GM21381 (cell line): Measurements from ENCODE around the gene ZNF132.
A peak's percentile ranks its signal among the peaks of the same experiment; 100 is the strongest.
"Not testable (repeated sequence)": the region's sequence is repeated elsewhere in the genome, so short reads cannot be mapped to it uniquely, and the experiment has no call there.

Source experiments
- ATAC-seq: cut with Tn5 transposase; IDR thresholded peaks from one replicate; pipeline ENCODE4 v1.9.1; 2021; ENCODE audit warnings: mild to moderate bottlenecking, moderate library complexity; ENCODE audit not compliant: unreplicated experiment

ZNF132 gene

DNA sequence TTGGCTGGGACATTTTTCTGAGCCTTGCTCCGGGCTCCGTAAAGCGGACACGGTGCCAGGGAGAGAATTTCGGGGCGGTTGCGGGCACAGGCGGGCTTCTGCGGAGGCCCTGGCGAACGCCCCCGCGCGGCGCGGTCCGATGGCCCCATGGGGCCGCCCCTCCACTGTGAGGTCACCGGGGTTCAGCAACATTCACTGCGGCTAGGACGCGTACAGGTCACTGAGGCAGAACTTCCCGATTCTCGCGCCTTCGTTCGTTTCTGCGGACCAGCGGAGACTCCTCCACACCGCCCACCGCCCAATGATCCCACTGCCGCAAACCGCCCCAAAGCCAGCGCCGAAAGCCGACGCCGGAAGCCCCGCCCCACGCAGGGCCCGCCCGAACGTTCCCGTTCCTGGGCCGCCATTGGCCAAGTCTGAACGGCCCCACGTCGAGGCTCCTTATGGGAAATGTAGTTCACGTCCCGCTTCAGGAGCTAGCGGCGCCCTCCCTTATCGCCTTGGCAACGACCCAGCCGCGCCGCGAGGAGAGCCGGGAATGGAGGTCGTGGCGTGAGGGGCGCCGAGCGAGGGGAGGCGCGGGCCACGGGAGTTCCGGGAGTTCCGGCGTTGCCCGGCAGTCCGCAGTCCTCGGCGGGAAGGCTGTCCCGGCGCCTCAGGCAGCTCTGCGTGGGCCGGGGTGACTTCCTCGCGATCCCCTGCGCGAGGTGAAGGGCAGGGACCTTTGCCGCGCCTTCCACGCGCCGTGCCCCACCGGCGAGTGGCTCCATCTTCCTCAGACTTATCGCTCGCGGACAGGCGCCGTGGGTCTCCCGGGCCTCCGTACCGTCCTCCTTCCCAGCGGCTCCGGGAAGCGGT lies 31.6 kb downstream of the ZNF132 start, which contains the start of gene ZNF584:
TSS of gene ZNF584 (plus strand) at position 498 of the 858 bp plus-strand sequence. CDS start 499 bp downstream, outside the sequence.
- peak; percentile 80 for ATAC-seq

DNA sequence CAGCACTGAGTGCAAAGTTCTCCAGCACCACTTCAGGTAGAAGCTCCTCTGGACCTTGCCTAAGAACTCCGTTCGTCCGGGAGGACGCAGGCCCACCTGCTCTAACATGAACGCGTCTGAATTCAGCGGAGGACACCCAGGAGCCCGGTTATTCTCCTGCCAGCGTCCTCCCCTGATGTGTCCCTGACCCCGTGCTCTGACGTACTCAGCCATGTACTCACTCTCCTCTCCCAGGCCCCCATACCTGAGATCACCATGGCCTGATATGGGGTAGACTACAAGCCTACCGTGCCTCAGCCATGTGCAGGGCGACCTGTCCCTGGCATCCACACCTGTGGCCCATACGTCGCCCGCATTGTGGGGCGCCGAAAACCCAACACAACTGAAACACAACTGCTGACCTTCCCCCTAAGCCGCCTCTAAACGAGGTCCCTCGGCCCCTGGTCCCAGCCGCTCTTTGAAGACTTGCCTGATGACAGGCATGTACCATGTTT lies 32.2 kb downstream of the ZNF132 start:
- ATAC-seq, result no peak

DNA sequence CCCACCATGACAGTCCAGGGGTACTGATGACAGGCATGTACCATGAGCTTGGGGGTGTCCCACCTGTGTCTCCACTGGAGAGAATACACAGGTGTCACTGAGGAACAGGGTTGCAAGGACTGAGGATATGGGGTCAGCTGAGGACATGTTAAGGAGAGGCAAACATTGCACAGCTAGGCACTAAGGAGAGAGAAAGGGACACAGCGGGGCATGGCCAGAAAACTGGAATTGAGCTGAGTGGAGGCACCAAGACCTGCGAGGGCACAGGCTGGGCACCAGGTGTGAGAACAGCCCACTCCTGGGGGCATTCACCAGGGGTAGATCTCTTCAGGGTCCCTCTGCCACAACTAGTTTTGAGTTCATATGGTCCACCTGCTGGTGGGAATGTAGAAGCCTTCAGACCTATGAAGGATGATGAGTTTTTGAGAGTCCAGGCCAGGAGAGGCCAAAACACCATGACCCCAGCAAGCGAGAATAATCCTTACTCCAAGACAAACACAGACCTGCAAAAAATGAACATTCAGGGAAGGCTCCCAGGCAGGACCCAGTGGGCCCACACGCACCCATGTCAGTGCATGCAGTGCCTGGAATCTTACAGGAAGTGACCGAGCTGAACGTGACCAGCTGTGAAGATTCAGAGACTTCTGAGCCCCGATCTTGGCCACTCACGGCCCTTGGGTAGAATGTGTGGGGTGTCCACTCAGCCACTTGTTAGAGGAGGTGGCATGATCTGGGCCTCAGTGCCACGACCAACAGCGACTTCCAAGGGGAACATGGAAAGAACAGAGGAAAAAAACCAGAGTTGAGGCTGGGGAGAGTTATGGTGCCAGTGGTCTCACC lies 32.9 kb downstream of the ZNF132 start:
- no peak for ATAC-seq

DNA sequence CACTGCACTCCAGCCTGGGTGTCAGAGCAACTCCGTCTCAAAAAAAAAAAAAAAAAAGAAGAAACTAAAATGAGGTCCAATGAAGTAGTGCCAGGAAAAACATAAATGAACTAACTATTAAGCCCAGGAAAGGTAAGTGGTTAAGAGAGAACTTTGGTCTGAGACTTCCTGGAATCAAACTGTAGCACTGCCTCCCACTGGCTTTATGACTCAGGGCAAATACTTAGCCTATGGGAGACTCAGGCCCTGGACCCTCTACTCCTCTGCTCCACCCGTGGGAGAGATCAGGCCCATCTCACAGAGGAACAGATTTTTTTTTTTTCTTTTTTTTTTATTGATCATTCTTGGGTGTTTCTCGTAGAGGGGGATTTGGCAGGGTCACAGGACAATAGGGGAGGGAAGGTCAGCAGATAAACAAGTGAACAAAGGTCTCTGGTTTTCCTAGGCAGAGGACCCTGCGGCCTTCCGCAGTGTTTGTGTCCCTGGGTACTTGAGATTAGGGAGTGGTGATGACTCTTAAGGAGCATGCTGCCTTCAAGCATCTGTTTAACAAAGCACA lies 36.0 kb downstream of the ZNF132 start:
- ATAC-seq, result not testable (repeated sequence)

DNA sequence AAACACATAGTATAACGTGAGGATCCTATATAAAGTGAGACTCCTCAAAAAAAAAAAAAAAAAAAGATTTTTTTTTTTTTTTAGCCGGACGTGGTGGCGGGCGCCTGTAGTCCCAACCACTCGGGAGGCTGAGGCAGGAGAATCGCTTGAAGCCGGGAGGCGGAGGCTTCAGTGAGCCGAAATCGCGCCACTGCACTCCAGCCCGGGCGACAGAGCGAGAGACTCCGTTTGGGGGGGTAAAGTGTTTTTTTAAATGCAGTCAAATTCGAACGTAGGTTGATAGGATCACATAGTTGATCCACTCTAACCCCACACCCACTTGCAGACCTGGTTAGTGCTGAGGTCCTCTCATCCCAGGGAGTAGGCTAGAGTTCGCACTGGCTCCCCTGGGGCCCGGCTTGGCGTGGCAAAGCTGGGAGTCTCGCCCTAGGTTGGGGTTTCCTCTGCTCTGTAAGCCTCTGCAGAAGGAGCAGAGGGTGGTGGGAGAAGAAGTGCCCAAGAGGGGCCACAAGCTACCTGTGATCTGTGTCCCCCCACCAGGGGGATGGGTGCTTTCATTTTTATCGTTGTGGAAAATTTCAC lies 38.0 kb downstream of the ZNF132 start:
- ATAC-seq, result no peak

DNA sequence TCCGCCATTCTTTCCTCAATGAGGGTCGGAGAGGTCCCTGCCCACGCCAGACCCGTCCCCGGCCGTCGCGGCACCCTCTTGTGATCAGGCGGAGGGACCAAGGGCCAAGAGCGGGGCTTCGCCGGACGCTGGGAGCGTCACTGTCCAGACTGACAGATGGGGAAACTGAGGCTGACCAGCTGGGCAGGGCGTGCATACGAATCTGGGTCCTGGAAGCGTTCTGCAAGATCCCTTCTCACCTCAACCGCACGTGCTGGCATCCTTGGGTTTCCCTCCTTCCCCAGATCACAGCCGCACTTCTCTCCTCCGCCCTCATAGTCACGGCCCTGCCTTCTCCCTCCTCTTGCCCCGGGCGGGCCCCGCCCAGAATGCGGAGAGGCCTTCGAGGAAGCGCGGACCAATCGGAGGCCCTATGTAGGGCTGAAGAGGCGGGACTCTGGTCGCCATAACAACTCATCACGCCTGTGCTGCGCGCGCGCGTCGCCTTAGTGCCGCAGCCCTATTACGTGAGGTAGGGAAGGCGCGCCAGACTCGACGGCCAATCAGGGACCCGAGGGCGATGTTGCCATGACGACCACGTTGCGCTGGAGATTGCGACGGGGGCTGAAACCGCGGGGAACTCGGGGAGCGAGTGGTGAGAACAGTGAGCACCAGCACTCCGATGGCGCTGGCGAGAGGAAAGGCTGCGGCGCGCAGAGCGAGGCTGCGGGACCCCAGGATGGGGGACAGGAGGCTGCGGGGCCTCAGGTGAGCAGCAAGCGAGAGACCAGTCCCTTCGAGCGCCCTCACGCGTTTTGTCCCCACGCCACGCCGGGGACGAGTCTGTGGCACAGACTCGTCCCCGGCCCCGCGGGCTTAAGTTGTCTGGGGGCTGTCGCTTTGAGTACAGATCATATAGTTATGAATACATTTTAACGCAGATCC lies 38.8 kb downstream of the ZNF132 start:
- peak; percentile 95 for ATAC-seq

DNA sequence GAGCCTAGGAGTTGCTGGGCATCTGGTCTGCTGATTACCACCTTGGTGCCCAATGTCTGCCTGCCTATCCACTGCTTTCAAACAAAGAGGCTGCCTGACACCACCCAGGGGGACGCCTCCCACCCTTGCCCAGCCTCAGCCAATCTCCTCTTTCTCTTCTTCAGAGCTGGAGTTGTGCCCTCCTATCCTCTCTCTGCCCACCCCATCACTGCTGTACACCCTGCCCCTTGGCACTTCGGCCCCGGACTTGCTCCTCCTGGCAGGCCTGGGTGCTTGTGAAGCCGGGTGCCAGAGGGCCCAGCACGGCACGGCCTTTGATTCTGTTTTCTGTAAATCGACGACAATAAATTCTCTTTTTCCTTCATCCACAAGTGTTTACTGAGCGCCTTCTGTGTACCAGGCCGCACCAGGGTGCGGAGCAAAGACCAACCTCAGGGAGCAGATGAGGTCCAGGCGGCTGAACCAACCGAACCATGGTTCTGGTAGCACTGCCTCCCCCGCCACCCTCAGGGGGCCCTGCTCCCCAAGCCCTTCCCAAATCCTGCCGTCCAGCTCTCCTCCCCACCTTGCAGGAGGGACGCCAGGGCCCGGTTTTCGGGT lies 39.5 kb downstream of the ZNF132 start:
- no peak for ATAC-seq

DNA sequence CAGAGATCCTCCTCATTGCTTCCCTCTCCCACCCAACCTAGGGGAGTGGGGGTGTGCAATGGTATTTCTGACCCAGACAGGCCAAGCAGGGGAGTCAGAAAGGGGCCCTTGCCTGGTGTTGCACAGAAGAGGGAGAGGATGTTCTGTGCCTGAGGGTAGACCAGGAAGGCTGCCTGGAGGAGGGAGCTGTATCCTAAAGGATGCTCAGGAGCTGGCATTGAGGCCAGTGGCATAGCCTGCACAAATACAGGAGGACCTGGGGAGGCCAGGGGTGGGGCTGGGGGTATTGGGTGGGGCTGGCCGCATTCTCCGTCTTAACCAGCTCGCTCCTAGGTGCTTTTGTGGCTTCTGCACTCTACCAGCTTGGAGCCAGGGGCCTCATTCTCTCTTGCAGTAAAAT lies 40.0 kb downstream of the ZNF132 start:
- no peak for ATAC-seq

DNA sequence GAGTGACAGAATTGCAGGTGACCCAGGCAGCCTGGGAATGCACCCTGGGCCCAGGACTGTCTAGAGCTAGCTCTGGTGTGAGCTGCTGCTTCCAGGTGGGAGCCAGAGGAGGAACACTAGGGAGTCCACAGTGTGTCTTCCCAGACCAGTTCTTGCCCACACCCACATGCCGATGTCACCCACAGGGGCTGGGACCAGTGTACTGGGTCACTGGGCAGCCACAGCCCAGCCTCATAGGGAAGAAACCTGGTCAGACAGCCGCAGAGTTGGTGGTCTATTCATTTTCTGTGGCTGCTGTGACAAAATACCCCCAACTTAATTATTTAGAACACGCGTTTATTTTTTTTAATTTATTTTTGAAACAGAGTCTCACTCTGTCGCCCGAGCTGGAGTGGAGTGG lies 41.4 kb downstream of the ZNF132 start:
- ATAC-seq, result no peak

DNA sequence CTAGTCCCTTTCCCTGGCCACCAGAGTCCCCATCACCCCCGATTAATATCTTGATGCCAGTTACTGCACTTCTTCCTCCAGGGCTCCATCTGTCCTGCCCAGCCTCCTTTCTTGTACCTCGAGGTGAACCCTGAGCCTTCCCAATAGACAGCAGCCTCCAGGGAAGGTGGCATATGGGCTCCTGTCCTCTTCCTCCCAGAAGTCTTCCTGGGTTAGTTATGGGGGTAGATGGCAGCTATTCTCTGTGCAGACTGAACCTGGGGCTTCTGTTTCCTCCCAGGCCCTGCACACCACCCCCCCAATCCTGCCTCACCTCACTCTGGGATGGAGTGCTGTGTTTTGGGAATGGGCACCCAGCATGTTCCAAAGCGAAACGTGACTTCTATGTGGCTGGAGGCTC lies 41.9 kb downstream of the ZNF132 start:
- no peak for ATAC-seq

DNA sequence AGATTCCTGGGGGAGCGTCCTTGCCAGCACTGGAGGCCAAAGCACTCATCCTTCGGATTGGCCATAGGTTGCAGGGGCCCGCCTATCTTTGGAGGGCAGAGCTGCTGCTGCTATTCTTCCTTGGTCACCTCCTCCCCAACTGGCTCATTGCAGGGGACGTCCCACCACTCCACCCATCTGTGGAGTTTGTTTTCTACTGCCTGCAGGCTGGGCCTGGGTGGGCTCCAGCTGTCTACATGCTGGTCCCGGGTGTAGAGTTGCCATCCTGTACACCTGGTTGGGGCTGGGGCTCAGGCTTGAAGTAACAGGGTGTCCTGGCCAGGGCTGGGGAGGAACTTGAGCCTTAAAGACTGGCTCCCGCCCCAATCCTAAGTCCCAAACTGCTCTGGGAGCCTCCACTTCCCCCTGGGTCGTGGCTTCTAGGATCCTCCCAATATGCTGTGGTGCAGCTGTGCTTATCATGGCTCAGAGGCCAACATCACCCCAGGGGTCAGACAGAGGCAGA lies 42.4 kb downstream of the ZNF132 start:
- ATAC-seq, result no peak

DNA sequence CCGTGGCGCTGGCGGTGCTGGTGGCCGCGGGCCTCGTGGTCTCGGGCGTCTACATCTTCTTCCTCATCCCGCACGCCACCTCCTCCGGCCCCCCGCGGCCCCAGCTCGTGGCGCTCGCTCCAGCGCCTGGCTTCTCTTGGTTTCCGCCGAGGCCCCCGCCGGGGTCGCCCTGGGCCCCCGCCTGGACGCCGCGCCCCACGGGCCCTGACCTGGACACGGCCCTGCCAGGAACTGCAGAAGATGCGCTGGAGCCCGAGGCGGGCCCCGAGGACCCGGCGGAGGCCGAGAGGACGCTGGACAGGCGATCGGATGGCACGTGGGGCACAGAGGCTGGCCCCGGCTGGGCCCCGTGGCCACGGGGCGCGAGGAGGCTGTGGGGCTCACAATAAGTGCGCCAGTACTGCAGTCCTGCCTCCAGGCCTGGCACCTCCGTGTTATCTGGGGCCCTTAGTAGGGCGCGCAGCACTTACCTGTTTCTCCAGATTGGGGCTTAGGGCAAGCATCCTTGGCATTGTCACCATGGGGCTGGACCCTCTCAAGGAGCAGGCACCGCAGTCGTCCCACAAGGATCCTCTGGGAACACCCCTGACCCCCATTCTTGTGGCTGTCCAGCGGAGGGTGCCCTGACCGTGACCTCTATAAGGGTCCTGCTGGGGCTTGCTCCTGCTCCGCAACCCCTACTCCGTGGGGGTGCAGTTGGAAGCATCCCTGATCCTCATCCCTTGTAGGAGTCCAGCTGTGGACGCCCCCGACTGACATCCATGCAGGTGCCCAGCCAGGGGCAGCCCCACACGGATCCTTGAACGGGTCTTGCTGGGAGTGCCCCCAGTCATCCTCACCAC lies 43.0 kb downstream of the ZNF132 start:
- ATAC-seq, result no peak

DNA sequence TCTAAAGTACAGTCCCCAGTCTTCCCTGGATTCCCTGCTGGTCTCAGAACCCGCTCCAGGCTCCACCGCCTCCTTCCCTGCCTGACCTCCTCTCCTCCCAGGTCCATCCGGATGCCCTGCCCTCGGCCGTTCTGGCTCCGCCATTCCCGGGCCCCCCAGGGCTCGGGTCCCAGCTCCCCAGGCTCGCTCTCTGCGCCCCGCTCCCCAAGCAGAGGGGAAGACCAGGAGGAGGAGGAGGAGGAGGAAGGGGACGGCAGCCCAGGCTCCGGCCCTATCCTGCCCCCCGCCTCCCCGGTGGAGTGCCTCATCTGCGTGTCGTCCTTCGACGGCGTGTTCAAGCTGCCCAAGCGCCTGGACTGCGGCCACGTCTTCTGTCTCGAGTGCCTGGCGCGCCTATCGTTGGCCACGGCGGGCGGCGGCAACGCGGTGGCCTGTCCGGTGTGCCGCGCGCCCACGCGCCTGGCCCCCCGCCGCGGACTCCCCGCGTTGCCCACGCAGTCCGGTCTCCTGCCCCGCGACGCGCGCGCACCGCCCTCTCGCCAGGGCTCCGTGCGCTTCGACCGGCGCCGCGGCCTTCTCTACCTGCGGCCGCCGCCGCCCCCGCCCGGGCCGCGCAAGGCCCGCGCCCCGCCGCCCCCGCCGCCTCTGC lies 43.9 kb downstream of the ZNF132 start:
- no peak for ATAC-seq

DNA sequence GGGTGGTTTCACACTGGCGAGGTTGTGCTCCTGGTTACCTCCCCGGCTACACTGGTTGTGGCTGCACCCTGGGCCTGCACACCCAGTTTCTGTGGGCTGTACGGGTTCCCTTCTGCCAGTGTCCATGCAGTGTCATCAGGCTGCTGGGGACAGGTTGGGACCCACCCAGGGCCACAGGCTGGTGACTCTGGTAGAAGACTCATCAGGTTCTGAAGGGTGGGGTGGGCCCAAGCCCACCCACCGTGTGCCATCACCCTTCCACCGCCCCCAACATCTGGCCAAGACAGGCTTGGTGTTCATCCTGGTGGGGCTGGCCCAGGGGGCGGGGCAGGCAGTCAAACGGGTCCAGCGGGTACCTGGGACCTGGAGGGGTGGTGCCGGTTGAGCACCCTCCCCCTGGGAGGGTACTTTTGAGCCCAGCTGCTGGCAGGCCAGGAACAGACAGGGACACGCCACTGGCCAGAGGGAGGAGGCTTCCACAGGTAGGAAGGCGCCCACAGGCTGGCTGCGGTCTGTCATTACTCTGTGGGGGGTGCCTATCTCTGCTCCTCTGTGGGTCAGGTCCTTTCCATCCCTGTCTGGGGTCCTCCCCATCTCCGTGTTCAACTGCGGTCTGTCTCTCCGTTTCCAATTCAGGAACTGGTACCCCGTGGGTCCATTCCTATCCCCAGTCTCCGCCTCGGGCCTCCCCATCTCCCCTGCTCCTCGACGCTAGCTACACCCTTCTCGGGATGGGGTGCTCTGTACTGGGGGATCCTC lies 44.6 kb downstream of the ZNF132 start, which contains the start of gene RNF225:
TSS of gene RNF225 (plus strand) at position 437 of the 759 bp plus-strand sequence. CDS start 434 bp downstream, outside the sequence.
- no peak for ATAC-seq

DNA sequence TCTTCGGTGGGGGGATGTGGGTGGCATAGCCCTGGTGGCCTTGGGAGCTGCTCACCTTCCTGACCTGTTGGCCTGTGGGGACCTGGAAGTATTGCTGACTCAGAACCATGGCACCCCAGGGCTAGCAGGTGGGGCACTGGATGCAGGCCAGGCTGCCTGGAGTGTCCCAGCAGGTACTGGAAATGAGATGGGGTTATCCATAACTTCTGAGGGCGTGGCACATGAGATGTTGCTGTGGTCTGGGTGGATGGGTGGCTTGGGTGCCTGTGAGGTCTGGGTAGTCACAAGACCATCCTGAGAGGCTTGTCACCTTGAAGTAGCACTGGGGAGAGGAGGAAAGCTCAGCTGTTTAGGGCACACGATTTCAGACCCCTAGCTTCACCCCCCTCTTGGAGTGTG lies 45.1 kb downstream of the ZNF132 start:
- ATAC-seq, result no peak

DNA sequence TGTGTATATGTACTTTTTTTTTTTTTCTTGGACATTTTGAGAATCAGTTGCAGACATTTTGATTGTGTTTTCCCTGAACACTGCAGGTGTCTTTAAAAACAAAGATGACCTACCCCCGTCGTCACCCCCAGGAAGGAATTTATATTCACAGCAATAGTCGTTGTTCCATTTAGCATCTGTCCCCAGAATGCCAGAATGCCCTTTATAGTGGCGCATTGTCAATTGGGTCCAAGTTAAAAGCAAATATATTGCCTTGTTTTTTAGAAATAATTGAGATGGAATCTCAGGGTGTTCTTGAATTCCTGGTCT lies 46.3 kb downstream of the ZNF132 start:
- no peak for ATAC-seq
